HG03432 (cell line): ENCODE results near the gene SERPINB6.
"Not testable (repeated sequence)": the region's sequence is repeated elsewhere in the genome, so short reads cannot be mapped to it uniquely, and the experiment has no call there.

Experiments
- ATAC-seq: cut with Tn5 transposase; IDR thresholded peaks from one replicate; pipeline ENCODE4 v1.9.1; 2021; ENCODE audit warnings: mild to moderate bottlenecking, moderate library complexity; ENCODE audit not compliant: unreplicated experiment

Gene SERPINB6

GRCh38 chr6:2959909-2960719 lies 11.3 kb downstream of the SERPINB6 start:
- ATAC-seq: no peak

- ATAC-seq: no peak
Measured at GRCh38 chr6:2958776-2959175, 12.6 kb downstream of the SERPINB6 start.

DNA sequence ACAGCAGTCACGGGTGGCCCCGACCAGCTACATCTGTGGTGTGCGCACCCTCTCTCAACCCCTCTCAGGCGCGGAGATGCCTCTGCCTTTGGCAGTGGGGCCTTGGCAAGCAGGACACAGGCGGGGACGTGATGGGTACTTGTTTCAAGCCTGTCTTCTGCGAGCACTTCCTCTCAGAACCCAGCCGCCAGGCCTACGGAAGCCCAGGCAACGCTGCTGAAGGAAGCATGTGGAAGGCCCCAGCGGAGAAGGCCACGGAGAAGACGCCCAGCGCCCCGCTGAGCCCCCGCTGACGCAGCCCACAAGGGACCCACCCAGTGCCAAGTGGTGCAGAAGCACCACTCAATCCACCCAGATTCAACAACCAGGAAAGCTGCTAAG lies 13.0 kb downstream of the SERPINB6 start:
- ATAC-seq: no peak

GRCh38 chr6:2957696-2958330 lies 13.6 kb downstream of the SERPINB6 start:
- no peak for ATAC-seq

DNA sequence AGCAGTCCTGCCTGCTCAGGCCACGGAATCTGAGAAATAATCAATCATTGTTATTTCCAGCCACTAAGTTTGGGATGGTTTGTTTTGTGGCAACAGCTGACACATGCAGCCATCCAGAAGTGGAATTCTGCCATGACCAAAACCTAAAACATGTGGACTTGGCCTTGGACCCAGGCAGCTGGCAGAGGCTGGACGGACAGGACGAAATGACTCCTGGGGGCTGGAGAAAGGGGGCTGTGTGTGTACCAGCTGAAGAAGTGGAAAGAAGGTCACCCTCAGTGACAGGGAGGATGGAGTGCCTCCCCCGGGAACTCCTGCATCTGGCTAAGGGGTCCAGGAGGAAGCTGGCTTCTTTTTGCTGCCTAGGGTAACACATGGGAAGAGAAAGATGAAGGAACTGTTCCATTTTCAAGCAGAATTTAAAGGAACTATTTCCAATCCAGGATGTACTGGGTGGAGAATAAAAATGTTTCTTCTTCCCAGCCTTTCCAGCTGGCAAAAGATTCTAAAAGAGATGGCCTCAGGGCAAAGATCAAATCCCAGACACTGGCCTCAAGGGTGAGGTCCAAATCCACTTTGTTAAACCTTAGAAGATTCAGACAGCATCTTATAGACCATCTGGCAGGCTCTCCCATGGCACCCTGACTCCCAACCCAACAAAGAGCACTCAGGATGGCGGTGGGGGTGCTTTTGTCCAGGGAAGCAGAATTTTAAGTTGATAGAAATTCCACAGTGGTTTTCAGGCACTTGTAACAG lies 14.3 kb downstream of the SERPINB6 start:
- ATAC-seq: no peak

DNA sequence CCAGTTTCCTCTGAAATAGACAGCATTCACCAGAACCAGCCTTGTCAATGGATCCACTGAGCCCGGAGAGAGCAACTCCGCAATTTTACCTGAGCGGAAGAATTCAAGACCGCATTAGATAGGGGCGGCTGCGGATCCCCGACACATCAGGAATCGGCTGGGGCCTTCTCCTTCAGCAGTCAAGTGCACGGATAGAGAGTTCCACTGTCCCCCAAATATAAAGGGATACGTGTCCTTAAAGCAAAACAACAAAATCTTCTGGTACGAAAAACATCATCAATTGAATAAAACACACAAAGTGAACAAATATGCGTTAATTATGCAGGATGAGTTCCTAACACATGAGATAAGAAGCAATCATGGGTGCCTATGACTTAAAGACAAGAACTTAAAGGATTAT lies 18.3 kb downstream of the SERPINB6 start:
- no peak for ATAC-seq

DNA sequence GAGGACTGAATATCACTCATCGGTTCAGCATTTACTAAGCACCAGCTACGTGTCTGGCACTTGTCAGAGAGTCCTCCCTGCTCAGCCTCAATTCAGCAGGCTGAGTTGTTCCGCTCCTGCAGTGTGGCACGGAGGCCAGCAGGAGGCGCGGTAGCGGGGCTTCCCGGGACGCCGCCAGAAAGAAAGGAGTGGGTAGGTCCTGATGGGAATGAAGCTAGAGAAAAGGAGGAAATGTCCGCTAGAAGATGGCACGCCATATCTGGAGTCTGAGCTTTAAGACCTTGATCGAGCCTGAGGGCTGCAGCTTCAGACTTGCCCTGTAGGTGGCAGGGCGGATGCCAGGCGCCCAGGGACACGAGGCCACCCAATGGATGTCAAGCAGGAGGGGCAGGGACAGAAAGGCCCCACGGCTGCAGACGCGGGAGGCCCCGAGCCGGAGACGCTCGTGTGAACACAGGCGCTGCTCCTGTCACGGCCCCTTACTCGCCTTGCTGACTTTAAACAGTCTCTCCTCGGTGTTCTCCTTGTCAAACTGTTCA lies 18.7 kb downstream of the SERPINB6 start:
- no peak for ATAC-seq

DNA sequence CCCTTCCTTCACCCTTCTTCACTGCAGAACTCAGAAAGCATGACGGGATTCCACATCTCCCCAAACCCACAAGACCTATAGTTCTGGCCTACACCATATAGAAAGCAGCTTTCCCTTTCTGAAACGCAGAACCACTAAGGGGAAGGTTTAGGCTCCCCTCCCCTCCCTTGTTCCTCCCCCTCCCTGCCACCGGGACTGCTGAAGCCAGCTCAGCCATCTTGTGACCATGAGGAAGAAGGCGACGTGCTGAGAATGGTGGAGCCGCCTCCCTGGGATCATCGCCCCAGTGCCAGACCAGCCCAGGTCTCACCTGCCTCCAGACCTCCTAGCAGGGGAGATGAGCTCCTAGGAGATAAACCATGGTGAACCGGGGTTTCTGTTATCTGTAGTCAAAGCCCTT lies 19.6 kb downstream of the SERPINB6 start:
- ATAC-seq: no peak

- ATAC-seq: no peak
Measured at GRCh38 chr6:2950713-2951112, 20.7 kb downstream of the SERPINB6 start.

GRCh38 chr6:2949536-2950083 lies 21.8 kb downstream of the SERPINB6 start:
- no peak for ATAC-seq

DNA sequence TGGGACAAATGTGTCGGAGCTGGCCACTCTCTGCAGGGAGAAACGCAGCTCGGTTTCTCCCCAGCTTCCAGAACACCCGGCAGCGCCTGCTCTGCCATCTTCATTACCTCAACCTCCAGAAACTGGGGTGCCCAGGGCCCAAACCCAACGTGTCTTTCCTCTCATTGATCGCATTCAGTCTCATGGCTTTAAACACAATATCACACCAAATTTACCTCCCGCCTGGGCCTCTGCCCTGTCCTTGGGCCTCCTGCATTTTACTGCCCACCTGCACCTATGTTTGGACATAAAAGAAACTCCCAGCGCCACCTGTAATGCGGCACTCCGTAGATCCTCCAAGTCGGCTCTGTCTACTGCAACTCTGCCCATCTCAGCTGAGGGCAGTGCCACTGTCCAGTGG lies 22.2 kb downstream of the SERPINB6 start:
- no peak for ATAC-seq

- ATAC-seq: no peak
Measured at GRCh38 chr6:2948228-2949025, 22.9 kb downstream of the SERPINB6 start.

DNA sequence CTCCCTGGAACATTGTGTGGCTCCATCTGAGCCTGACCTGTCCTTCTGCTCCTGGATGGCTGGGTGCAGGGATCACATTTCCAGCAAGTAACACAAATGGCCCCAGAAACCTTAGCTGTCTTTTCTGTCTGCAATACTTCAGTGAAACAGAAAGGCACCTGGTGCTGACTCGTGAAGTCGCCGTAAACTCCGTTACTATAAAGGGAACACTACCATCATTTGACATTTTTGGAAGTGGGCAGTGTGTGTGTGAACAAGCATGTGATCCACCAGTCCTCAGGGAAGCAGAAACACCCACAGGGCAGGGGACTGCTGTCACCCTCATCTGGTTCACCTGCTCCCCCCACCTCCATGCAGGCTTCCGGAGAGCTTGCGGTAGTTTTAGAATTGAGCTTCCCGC lies 23.9 kb downstream of the SERPINB6 start:
- ATAC-seq: no peak

- ATAC-seq: no peak
Measured at GRCh38 chr6:2945153-2945452, 26.3 kb downstream of the SERPINB6 start.

DNA sequence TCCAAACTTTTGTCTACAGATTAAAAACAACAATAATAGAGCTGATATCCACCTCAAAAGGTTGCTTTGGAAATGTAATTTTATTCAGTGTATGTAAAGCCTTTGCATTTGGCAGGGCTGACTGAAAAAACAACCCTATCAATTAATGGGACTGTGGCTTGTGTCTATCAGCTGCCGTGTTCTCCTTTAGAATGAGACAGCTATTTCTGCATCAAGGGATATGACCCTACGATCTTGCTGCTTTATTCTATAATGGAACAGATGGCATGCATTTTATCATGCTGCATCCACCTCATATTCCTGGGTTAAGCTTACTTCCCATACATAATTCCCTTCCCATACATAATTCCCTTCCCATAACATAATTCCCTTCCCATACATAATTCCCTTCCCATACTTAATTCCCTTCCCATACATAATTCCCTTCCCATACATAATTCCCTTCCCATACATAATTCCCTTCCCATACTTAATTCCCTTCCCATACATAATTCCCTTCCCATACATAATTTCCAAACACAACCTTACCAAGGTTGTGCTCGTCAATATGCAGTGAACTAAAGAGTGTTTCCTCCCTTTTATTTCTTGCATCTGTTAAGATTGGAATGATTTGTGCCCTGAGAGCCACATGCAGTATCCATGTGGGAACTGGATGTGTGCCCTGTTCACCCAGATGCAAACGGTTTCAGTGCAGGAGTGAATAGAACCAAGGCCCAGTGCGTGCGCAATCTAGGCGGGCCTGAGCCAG lies 26.8 kb downstream of the SERPINB6 start:
- no peak for ATAC-seq

- ATAC-seq: no peak
Measured at GRCh38 chr6:2943564-2943955, 27.8 kb downstream of the SERPINB6 start.

GRCh38 chr6:2942914-2943563 lies 28.3 kb downstream of the SERPINB6 start:
- ATAC-seq: peak; percentile 3

DNA sequence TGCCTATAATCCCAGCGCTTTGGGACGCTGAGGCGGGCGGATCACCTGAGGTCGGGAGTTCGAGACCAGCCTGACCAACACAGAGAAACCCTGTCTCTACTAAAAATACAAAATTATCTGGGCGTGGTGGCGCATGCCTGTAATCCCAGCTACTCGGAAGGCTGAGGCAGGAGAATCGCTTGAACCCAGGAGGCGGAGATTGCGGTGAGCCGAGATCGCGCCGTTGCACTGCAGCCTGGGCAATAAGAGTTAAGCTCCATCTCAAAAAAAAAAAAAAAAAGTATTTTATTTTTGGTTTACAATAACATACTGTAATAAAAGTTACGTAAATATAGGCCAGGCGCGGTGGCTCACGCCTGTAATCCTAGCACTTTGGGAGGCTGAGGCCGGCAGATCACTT lies 29.3 kb downstream of the SERPINB6 start:
- not testable (repeated sequence) for ATAC-seq

- ATAC-seq: no peak
Measured at GRCh38 chr6:2940851-2941250, 30.5 kb downstream of the SERPINB6 start.
